Measurements from ENCODE around the gene HPCA.
A peak's percentile ranks its signal among the peaks of the same experiment; 100 is the strongest.
"Not testable (repeated sequence)": the region's sequence is repeated elsewhere in the genome, so short reads cannot be mapped to it uniquely, and the experiment has no call there.

Gene HPCA

GRCh38 chr1:32903991-32904785, 17.9 kb downstream of the HPCA start:
- no peak for ATAC-seq

- ATAC-seq = no peak
Observed at GRCh38 chr1:32904797-32905196, 18.5 kb downstream of the HPCA start.

GRCh38 chr1:32905588-32905987, 19.3 kb downstream of the HPCA start:
- ATAC-seq = not testable (repeated sequence)

- ATAC-seq = no peak
Observed at GRCh38 chr1:32906654-32907053, 20.4 kb downstream of the HPCA start.

- ATAC-seq = no peak
Observed at GRCh38 chr1:32907435-32907834, 21.1 kb downstream of the HPCA start.

GRCh38 chr1:32910319-32910718, 24.0 kb downstream of the HPCA start:
- no peak for ATAC-seq

GRCh38 chr1:32915766-32916706, 29.7 kb downstream of the HPCA start:
- ATAC-seq = no peak

- no peak for ATAC-seq
Observed at GRCh38 chr1:32917521-32917920, 31.2 kb downstream of the HPCA start.

- ATAC-seq = no peak
Observed at GRCh38 chr1:32918179-32918578, 31.9 kb downstream of the HPCA start.

- ATAC-seq = no peak
Observed at GRCh38 chr1:32919811-32920733, 33.8 kb downstream of the HPCA start.

- ATAC-seq = no peak
Observed at GRCh38 chr1:32920833-32921232, 34.5 kb downstream of the HPCA start.

- peak in 1 of 2 donors; percentile 41 for ATAC-seq
Observed at GRCh38 chr1:32924881-32925344, 38.6 kb downstream of the HPCA start.

GRCh38 chr1:32925403-32926162, 39.3 kb downstream of the HPCA start:
- peak in 1 of 2 donors; percentile 38 for ATAC-seq

- no peak for ATAC-seq
Observed at GRCh38 chr1:32926562-32926961, 40.3 kb downstream of the HPCA start.

- ATAC-seq = no peak
Observed at GRCh38 chr1:32927441-32927840, 41.1 kb downstream of the HPCA start.

GRCh38 chr1:32928285-32928684, 42.0 kb downstream of the HPCA start:
- no peak for ATAC-seq

- ATAC-seq = no peak
Observed at GRCh38 chr1:32928715-32929114, 42.4 kb downstream of the HPCA start.

GRCh38 chr1:32929366-32929765, 43.1 kb downstream of the HPCA start:
- ATAC-seq = no peak

GRCh38 chr1:32931760-32932159, 45.5 kb downstream of the HPCA start:
- ATAC-seq = no peak

GRCh38 chr1:32933742-32934322, 47.5 kb downstream of the HPCA start:
- no peak for ATAC-seq

- no peak for ATAC-seq
Observed at GRCh38 chr1:32934535-32934934, 48.2 kb downstream of the HPCA start.

Data from activated CD4-positive, CD25-positive, alpha-beta regulatory T cell treated with anti-CD3 and anti-CD28 coated beads, Interleukin-2, amount 50 U/mL, for 24 hours (primary cell).